SK-N-SH (cell line): Measurements from ENCODE around the gene ELAVL4. TPM values are rescaled to one million over a fixed set of nuclear protein-coding genes. Genes with fewer than 3 reads are reported as not detected.
A peak's percentile ranks its signal among the peaks of the same experiment; 100 is the strongest.

Experiments used
- CTCF ChIA-PET: fragments of 300-600, 350-600 bp; formaldehyde crosslinking; extraction: SDS; loops from one replicate; lab custom pipeline; 2021; lab: Yijun Ruan, JAX
- POLR2A ChIA-PET: fragments of 350-600 bp; sonication (Branson Sonifier 250); formaldehyde crosslinking; extraction: SDS; loops from one replicate; lab custom pipeline; 2020; ENCODE audit warnings: antibody characterized with exemption, inconsistent platforms; lab: Yijun Ruan, JAX
- DNase-seq: peaks from one replicate; pipeline ENCODE4 v3.0.0; 2012
- H2AFZ ChIP-seq: fragments of 200-600 bp; sonication (generic); 2 replicates; pipeline ENCODE4 v1.8.1; 2016; ENCODE audit warnings: antibody characterized with exemption, mild to moderate bottlenecking, low read depth
- H3F3A ChIP-seq: fragments of 200-600 bp; sonication (generic); replicated peaks from 2 replicates; pipeline ENCODE3; 2016; ENCODE audit warnings: antibody characterized with exemption, mild to moderate bottlenecking; ENCODE audit not compliant: insufficient read depth
- H3K27ac ChIP-seq, 2 experiments: fragments of 200-500 bp in 1 of 2; fragments of 200-600 bp in 1 of 2; sonication (Bioruptor generic) in 1 of 2; sonication (generic), shearing (Covaris generic) in 1 of 2; 2 replicates each; pipeline versions ENCODE4 v1.5.1 to v1.6.1; 2014 to 2016; ENCODE audit warnings: low read depth in 2 of 2, inconsistent platforms in 1 of 2, low read length in 1 of 2, mild to moderate bottlenecking in 1 of 2, mixed read lengths in 1 of 2
- H3K27me3 ChIP-seq: fragments of 200-600 bp; sonication (generic), shearing (Covaris generic); 2 replicates; pipeline ENCODE4 v1.6.1; 2016; ENCODE audit warnings: mixed run types; ENCODE audit not compliant: insufficient read depth
- H3K36me3 ChIP-seq, 2 experiments: fragments of 200-500 bp in 1 of 2; fragments of 200-600 bp in 1 of 2; sonication (Bioruptor generic) in 1 of 2; sonication (generic) in 1 of 2; replicated peaks in 1 of 2; 2 replicates each; pipeline versions ENCODE3 to v1.5.1; 2014 to 2016; ENCODE audit warnings: low read length in 1 of 2, mild to moderate bottlenecking in 1 of 2; ENCODE audit not compliant: insufficient read depth in 2 of 2, control insufficient read depth in 1 of 2
- H3K4me1 ChIP-seq, 2 experiments: fragments of 200-500 bp in 1 of 2; fragments of 200-600 bp in 1 of 2; sonication (Bioruptor generic) in 1 of 2; sonication (generic), shearing (Covaris generic) in 1 of 2; 2 replicates each; pipeline versions ENCODE4 v1.5.1 to v1.6.1; 2014 to 2016; ENCODE audit warnings: low read depth in 1 of 2, low read length in 1 of 2, mixed run types in 1 of 2; ENCODE audit not compliant: insufficient read depth in 2 of 2, control insufficient read depth in 1 of 2
- H3K4me2 ChIP-seq: fragments of 200-600 bp; sonication (generic), shearing (Covaris generic); 2 replicates; pipeline ENCODE4 v1.6.1; 2017; ENCODE audit warnings: mixed run types
- H3K4me3 ChIP-seq, 2 experiments: fragments of 200-500 bp in 1 of 2; fragments of 200-600 bp in 1 of 2; sonication (Bioruptor generic) in 1 of 2; sonication (generic), shearing (Covaris generic) in 1 of 2; 2 replicates each; pipeline versions ENCODE4 v1.5.1 to v1.8.1; 2014 to 2016; ENCODE audit warnings: low read depth in 2 of 2, inconsistent platforms in 1 of 2, low read length in 1 of 2, mild to moderate bottlenecking in 1 of 2, mixed read lengths in 1 of 2, moderate library complexity in 1 of 2
- H3K79me2 ChIP-seq: fragments of 200-600 bp; sonication (generic); 2 replicates; pipeline ENCODE4 v1.8.1; 2017; ENCODE audit warnings: mild to moderate bottlenecking; ENCODE audit not compliant: insufficient read depth
- H3K9ac ChIP-seq: fragments of 200-600 bp; sonication (generic); 2 replicates; pipeline ENCODE4 v1.6.1; 2017; ENCODE audit warnings: mixed run types
- H3K9me2 ChIP-seq: fragments of 200-600 bp; sonication (generic); 2 replicates; pipeline ENCODE4 v1.6.1; 2017; ENCODE audit warnings: mixed run types
- H3K9me3 ChIP-seq: fragments of 200-600 bp; sonication (generic); 2 replicates; pipeline ENCODE4 v1.6.1; 2017; ENCODE audit warnings: mixed run types, mild to moderate bottlenecking, moderate library complexity
- H4K20me1 ChIP-seq: fragments of 200-600 bp; sonication (generic); 2 replicates; pipeline ENCODE4 v1.6.1; 2017; ENCODE audit warnings: mild to moderate bottlenecking, mixed run types; ENCODE audit not compliant: insufficient read depth
- EP300 ChIP-seq, 2 experiments: IDR thresholded peaks; 2 replicates each; pipeline versions ENCODE4 v1.4.0 to v1.6.1; 2012; ENCODE audit warnings: borderline replicate concordance in 1 of 2, low read depth in 1 of 2, low read length in 1 of 2
- FOSL2 ChIP-seq: IDR thresholded peaks from 2 replicates; pipeline ENCODE4 v1.4.0; 2012; ENCODE audit warnings: low read depth, mild to moderate bottlenecking, moderate library complexity, borderline replicate concordance
- FOXJ3 ChIP-seq: sonication (generic); formaldehyde crosslinking; IDR thresholded peaks from 2 replicates; pipeline ENCODE4 v1.5.1; 2020; ENCODE audit warnings: mild to moderate bottlenecking, missing genetic modification reagents
- GABPA ChIP-seq: IDR thresholded peaks from 2 replicates; pipeline ENCODE4 v1.4.0; 2012; ENCODE audit warnings: low read depth, mild to moderate bottlenecking
- JUND ChIP-seq: IDR thresholded peaks from 2 replicates; pipeline ENCODE4 v1.4.0; 2012
- MXI1 ChIP-seq: IDR thresholded peaks from 2 replicates; pipeline ENCODE4 v1.6.1; 2012; ENCODE audit warnings: mild to moderate bottlenecking, low read depth, low read length, improper control_type of control experiment
- NRF1 ChIP-seq: IDR thresholded peaks from 2 replicates; pipeline ENCODE4 v1.6.1; 2012; ENCODE audit warnings: low read depth, mild to moderate bottlenecking, low read length
- POLR2AphosphoS5 ChIP-seq: IDR thresholded peaks from 2 replicates; pipeline ENCODE4 v1.6.1; 2012; ENCODE audit warnings: low read depth, low read length
- RCOR1 ChIP-seq: fragments of 150-350 bp; IDR thresholded peaks from 2 replicates; pipeline ENCODE4 v1.6.1; 2017; ENCODE audit warnings: antibody characterized with exemption, low read length
- RFX5 ChIP-seq: IDR thresholded peaks from 2 replicates; pipeline ENCODE4 v1.6.1; 2012; ENCODE audit warnings: mild to moderate bottlenecking, improper control_type of control experiment, low read length
- SIN3A ChIP-seq: IDR thresholded peaks from 2 replicates; pipeline ENCODE4 v1.6.1; 2012; ENCODE audit warnings: low read depth, mild to moderate bottlenecking, low read length, moderate library complexity, borderline replicate concordance
- TAF1 ChIP-seq: IDR thresholded peaks from 2 replicates; pipeline ENCODE4 v1.6.1; 2012; ENCODE audit warnings: low read depth, mild to moderate bottlenecking, low read length, moderate library complexity, borderline replicate concordance
- USF1 ChIP-seq: IDR thresholded peaks from 2 replicates; pipeline ENCODE4 v1.4.0; 2012; ENCODE audit warnings: low read depth, borderline replicate concordance
- USF2 ChIP-seq: fragments of 150-350 bp; IDR thresholded peaks from 2 replicates; pipeline ENCODE4 v1.6.1; 2017; ENCODE audit warnings: antibody characterized with exemption, low read length, low read depth, borderline replicate concordance
- WGBS: methylation state at CpG from one replicate; pipeline ENCODE4 v1.1.6; 2017; ENCODE audit warnings: low lambda C conversion rate; 5-methylcytosine and 5-hydroxymethylcytosine counted together
- polyA plus RNA-seq, 3 experiments: library from polyadenylated mRNA; depleted of rRNA; stranded (reverse); fragments of >200 nt; gene quantifications; 2 replicates each; pipeline ENCODE4 v1.2.3, GENCODE V29; 2012
- TF ChIP-seq, protein P1 (sequence below): fragments of 200-600 bp; sonication (generic); IDR thresholded peaks from 2 replicates; pipeline ENCODE4 v1.6.1; 2017; ENCODE audit warnings: antibody characterized with exemption, mild to moderate bottlenecking, moderate library complexity

Gene ELAVL4
- polyA plus RNA-seq, 1 of the 3 experiments (the other 2 are of a cell fraction): 2.7 TPM

GRCh38 chr1:50110151-50110550 is 1.4 kb downstream of the ELAVL4 start:
- Histone ChIP-seq H3F3A (no peaks in the 10 kb centered on the region), H2AFZ (peak overlapping the region; percentile 17), H3K36me3 (no peaks in the 10 kb centered on the region), H3K9ac (0 out of 2 replicates have a peak overlapping the region, but pooled peaks have one; percentile 15), H3K4me1 (peaks cover 0 to 2% of the 10 kb centered on the region in 2 experiments; a peak in 2 of 4 replicates), H3K9me3 (no peaks in the 10 kb centered on the region), H3K27ac (peak overlapping the region in 1 of 2 experiments; percentile 92; a peak in 2 of 4 replicates), H3K27me3 (peaks cover 5% of the 10 kb centered on the region; the same call in 1 of the 2 replicates), H3K9me2 (no peaks in the 10 kb centered on the region), H4K20me1 (no peaks in the 10 kb centered on the region), H3K4me2 (peak overlapping the region; percentile 74), H3K79me2 (no peaks in the 10 kb centered on the region), H3K4me3 (peak overlapping the region; percentile 39 to 59)
- TF ChIP-seq, protein P1, sequence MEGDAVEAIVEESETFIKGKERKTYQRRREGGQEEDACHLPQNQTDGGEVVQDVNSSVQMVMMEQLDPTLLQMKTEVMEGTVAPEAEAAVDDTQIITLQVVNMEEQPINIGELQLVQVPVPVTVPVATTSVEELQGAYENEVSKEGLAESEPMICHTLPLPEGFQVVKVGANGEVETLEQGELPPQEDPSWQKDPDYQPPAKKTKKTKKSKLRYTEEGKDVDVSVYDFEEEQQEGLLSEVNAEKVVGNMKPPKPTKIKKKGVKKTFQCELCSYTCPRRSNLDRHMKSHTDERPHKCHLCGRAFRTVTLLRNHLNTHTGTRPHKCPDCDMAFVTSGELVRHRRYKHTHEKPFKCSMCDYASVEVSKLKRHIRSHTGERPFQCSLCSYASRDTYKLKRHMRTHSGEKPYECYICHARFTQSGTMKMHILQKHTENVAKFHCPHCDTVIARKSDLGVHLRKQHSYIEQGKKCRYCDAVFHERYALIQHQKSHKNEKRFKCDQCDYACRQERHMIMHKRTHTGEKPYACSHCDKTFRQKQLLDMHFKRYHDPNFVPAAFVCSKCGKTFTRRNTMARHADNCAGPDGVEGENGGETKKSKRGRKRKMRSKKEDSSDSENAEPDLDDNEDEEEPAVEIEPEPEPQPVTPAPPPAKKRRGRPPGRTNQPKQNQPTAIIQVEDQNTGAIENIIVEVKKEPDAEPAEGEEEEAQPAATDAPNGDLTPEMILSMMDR: no peak
- no peak for TF ChIP-seq MXI1
- TF ChIP-seq NRF1: no peak
- no peak for TF ChIP-seq EP300 (IDR thresholded peaks at IDR 0.05; ENCODE audit: borderline replicate concordance in 1 of 2, low read depth in 1 of 2, low read length in 1 of 2)
- TF ChIP-seq RFX5: no peak
- no peak for TF ChIP-seq POLR2AphosphoS5
- TF ChIP-seq USF2: no peak
- TF ChIP-seq RCOR1: no peak
- TF ChIP-seq FOSL2: no peak
- TF ChIP-seq JUND: no peak
- TF ChIP-seq SIN3A: no peak
- TF ChIP-seq GABPA: no peak
- no peak for TF ChIP-seq FOXJ3
- no peak for TF ChIP-seq TAF1
- POLR2A ChIA-PET: interaction anchor here (0.6 to 8.8 kb wide), 9 partner anchors 156 to 1193 kb away, joined by 3 to 87 read pairs (median 5); no protein-coding TSS in a partner anchor
- WGBS: 8% methylated on average over 9 of the region's 9 CpGs
- CTCF ChIA-PET: interaction anchor here (1.2 to 12.9 kb wide), 4 partner anchors 65 to 1537 kb away, joined by 3 to 117 read pairs (median 44); no protein-coding TSS in a partner anchor
- no peak for DNase-seq

- Histone ChIP-seq H3K4me1 (peaks cover 0 to 2% of the 10 kb centered on the region in 2 experiments; a peak in 2 of 4 replicates), H3K4me3 (peak overlapping the region; percentile 39 to 59), H3K27ac (peak overlapping the region in 1 of 2 experiments; percentile 92; a peak in 2 of 4 replicates), H3K4me2 (peak overlapping the region; percentile 74), H3K9me2 (no peaks in the 10 kb centered on the region), H3K79me2 (no peaks in the 10 kb centered on the region)
- DNase-seq: no peak
- ChIA-PET CTCF (interaction anchor here (0.7 to 12.9 kb wide), 4 partner anchors 65 to 223 kb away, joined by 3 to 117 read pairs (median 43); no protein-coding TSS in a partner anchor), POLR2A (interaction anchor here (0.6 to 8.8 kb wide), 9 partner anchors 155 to 1058 kb away, joined by 3 to 87 read pairs (median 4); no protein-coding TSS in a partner anchor)
- TF ChIP-seq USF1: no peak
- no peak for TF ChIP-seq GABPA
- TF ChIP-seq POLR2AphosphoS5: 0 out of 2 replicates have a peak, but pooled peaks have one; percentile 15
- TF ChIP-seq, all 33 proteins: peak for 1
- peaks cover 0 to 2% of the 10 kb centered on the region in 2 experiments for H3K36me3 ChIP-seq
- 0 out of 2 replicates have a peak overlapping the region, but pooled peaks have one; percentile 15 for H3K9ac ChIP-seq
- H3K9me3 ChIP-seq: no peaks in the 10 kb centered on the region
- no peak overlapping the region; the same call in 1 of the 2 replicates for H2AFZ ChIP-seq
- peaks cover 5% of the 10 kb centered on the region; the same call in 1 of the 2 replicates for H3K27me3 ChIP-seq
- H4K20me1 ChIP-seq: no peaks in the 10 kb centered on the region
- H3F3A ChIP-seq: no peaks in the 10 kb centered on the region
- WGBS: 3% methylated on average over 7 of the region's 7 CpGs
These were observed 1.9 kb downstream of the ELAVL4 start for GRCh38 chr1:50110656-50111055.
